COR-L47 (cell line): ENCODE data around the gene KRT71.

ENCODE experiments used
- DNase-seq: peaks from one replicate; lab custom pipeline; 2025; lab: John Stamatoyannopoulos, UW

Gene KRT71

DNA sequence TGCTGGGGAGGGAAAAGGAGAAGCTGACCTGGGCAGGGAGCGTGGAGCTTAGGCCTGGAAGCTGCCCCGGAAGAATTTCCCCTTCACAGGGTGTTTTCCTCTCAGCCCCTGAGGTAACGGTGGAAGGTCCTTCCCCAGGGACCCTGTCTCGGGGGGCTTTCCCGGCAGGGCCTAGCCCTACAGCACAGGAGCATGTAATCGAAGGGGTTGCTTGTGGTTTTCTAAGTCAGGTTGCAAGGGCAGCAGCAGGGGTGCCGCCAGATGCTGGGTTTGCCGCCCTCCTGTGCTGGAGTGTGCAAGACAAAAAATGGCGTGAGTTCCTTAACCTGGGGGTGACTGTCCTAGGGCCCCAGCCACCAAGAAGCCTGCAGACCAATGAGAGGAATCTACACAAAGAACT, 22.3 kb upstream of the KRT71 start:
- no peak for DNase-seq

DNA sequence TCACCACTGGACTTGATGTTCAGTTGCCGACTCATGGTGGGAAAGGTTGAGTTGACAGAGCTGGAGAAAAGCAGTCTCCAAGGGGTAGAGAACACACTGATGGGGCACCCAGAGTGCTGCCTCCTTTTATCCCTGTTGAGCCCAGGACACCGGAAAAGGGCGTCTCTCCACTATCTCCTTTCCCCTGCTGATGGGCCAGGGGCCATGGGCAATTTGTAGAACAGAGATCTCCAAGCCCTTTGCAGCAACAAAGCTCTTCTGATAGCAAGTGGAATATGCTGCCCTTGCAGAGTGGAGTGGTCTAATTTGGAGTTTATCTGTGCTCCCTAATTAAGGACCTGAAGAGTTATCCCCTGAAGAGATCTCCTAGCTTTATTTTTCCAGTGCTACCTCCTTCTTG, 20.8 kb upstream of the KRT71 start, which contains the start of gene KRT74:
KRT74 (minus strand) TSS at position 101 of the 400 bp plus-strand sequence; CDS start at position 35, 66 bp downstream.
- DNase-seq: no peak

DNA sequence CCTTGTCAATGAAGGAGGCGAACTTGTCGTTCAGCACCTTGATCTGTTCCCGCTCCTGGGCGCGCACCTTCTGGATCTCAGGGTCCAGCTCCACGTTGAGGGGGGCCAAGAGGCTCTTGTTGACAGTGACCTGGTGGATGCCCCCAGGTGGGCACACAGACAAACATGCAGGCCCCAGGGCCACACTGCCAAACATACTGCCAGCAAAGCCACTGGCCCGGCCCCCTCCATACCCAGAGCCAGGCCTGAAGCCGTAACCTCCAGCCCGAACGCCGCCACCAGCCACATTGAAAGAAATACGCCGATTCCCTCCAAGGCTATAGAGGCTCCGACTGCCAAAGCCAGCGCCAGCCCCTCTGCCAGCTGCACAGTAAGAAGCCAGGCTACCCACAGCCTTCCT, 20.4 kb upstream of the KRT71 start:
- no peak for DNase-seq

DNA sequence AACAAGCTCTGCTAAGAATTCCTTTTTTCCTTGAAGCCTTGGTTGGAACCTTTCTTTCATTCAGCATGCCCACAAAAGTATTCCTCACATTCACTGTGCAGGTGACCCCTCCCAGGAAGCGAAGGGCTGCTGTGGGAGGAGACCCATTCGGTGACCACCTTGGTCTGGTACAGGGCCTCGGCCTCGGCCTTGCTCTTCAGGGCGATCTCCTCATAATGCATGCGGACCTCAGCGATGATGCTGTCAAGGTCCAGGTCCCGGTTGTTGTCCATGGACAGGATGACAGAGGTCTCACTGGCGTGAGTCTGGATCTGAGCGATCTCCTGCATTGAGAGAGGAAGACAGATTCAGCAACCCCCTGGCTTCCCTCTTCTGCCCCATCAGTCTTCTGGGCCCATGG, 17.6 kb upstream of the KRT71 start:
- DNase-seq: no peak

DNA sequence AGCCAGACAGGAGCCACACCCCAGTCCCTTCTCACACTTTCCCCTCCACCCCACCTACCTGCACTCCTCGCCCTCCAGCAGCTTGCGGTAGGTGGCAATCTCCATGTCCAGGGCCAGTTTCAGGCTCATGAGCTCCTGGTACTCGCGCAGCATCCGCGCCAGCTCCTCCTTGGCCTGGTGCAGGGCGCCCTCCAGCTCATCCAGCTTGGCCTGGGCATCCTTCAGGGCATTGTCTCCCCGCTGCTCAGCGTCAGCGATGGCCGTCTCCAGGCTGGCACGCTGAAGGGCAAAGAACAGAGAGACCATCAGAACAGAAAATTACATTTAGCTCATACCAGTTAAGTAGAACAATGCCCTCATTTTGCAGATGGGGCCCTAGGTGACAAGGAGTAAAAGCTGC, 15.2 kb upstream of the KRT71 start:
- no peak for DNase-seq

DNA sequence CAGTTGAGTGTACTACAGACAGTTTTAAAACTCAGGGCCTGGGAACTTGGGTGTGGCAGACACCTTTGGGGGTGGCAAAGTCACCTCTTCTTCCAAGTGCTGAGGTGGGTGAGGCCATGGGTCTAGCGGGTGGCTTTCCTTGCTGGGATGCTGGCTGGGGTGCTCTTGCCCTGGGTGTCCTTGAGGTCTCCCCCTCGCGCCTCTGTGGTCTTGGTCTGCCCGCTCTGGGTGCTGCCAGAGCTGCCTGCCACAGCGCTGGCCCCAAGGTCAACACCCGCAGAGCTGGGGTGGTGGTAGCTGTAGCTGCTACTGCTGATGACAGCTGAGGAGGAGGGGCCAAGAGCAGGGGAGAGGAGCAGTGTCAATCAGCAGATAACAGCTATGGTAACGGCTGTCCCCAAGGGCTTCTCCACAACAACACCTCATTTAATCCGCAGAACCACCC, 13.9 kb upstream of the KRT71 start:
- no peak for DNase-seq

DNA sequence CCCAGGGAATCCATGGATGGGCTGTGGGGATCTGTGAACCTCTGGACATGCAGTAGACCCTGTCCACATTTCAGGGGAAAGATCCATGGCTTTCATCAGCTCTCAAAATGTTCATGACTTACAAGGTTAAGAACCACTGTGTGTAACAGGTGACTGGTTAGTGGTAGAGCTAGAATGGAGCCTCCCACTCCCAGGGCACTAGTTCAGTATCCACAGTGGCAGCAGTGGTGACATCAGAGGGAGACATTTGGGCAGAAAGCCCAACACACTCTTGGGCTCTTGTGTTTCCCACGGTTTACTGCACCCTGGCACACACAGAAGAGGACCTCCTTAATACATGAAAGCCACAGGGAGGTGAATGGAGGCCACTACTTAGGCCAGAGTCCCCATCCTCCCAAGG, 11.6 kb upstream of the KRT71 start:
- DNase-seq: no peak

DNA sequence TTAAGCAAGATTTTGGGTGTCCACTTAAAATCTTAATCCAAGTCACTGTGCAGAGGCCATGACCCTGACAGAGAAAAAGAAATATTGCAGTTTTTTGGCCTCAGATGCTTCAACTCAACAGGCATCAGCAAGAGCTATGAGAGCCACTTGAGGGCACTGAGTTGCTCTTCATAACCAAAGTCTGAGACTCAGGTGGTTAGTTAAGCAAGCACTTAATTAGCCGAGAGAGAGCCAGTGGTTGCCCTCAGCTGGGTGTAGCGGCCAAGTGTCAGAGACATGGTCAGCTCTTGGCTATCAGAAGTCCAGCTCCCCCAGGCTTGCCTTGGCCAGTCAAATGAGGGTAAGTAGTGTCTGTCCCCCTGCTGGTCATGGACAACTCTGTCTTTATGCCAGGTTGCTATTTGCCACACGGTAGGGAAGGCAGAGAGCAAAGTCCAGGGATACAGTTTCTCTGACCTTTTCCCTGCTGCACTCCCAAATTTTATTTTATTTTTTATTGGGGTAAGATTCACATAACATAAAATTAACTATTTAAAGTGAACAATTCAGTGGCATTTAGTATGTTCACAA, 9.0 kb upstream of the KRT71 start:
- no peak for DNase-seq

DNA sequence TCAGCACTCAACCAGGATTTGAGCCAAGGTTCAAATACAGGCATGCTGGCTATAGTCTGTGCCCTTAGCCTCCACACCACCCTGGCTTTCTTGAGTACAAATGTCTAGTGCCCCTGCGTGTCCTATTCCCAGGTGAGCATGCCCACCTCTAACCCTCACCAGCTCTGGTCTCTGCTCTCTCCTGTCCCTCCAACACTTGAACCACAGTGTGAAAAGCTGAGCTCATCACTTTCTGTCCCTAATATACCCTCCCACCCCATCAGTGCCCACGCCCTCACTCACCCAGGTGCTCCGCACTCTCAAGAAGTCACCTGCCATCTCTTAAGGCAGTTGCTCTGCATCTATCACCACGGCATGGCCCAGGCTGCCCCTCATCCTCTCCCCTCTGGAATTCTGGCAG, 7.0 kb upstream of the KRT71 start:
- no peak for DNase-seq

DNA sequence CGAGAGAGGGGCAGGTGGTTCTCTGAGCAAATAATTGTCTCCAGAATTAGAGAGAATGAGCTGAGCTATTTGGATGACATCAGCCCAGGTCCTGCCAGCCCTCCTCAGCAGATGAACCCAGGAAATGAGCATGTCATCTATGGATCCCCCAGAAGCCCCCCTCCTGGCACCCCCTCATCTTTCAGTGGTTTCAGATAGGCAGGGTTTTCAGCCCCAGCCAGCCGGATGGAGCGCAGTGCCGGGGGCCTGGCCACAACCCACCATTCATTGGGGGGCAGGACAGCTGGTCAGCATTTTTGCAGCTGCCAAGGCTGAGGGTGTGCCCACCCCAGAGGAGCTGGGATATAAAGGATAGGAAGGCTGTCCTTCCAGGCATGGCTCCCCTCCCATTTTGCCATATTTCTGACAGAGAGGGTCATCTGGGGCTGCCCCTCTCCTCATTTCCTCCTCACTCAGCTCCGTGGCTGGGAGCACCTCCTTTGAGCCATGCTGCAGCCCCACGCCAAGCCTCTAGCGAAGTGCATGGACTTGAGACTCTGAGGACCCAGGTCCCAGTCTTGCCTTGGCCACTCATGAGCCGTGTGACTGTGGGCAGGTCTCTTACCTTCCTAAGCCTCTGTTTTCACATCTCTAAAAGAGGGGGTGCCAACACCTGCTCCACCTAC, 6.0 kb upstream of the KRT71 start:
- no peak for DNase-seq

DNA sequence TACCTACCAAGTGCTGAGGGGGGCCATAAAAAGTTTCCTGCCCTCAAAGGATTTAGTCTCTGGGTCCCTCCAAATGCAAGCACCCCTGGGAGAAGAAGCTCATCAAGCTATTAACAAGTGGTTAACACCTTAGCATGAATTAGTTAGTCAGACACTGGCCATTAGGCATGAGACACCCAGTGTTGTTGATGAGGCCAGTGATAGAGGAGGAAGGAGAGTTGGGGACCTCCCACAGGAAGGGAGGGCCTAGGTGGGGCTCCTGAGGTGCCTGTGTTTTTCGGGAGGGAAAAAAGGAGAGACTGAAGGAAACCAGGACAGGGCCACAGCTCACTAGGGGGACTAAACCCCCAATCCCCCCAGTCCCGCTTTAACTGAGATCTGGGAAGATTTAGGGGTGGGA, 4.5 kb upstream of the KRT71 start:
- DNase-seq: no peak

DNA sequence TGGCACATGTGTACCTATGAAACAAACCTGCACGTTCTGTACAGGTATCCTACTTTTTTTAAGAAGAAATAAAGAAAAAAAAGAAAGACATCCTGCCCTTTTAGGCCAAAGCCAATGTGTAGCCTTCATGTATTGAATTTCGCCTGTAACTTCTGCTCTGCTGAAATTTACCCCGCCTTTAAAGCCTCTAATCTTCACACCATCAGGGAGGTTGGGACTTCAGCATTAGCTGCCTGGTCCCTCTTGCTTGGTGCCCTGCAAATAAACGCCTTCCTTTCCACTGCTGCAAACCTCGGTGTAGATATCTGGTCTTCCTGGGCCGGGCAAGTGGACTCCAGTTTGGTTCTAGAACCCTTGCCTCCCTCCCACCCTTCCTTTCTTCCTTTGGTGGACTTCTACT, 2.6 kb upstream of the KRT71 start:
- no peak for DNase-seq

DNA sequence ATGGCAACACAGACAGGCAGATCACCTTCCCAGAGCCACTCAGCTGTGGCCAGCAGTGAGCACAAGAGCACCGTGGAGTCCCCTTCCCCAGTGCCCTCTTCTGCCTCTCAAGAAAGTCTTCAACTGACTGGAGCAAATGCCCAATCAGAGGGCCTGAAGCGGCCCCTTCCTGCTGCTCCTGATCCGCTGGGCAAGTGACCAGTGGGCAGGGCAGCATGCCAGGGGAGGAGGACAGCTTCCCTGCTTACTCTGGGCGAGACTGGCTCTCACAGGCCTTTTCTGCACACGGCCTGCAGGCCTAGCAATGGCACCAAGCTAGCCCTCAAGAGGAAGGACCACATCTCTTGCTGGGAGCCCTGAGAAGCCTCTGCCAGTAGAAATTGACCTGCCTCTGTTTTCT, 890 bp downstream of the KRT71 start:
- DNase-seq: no peak

DNA sequence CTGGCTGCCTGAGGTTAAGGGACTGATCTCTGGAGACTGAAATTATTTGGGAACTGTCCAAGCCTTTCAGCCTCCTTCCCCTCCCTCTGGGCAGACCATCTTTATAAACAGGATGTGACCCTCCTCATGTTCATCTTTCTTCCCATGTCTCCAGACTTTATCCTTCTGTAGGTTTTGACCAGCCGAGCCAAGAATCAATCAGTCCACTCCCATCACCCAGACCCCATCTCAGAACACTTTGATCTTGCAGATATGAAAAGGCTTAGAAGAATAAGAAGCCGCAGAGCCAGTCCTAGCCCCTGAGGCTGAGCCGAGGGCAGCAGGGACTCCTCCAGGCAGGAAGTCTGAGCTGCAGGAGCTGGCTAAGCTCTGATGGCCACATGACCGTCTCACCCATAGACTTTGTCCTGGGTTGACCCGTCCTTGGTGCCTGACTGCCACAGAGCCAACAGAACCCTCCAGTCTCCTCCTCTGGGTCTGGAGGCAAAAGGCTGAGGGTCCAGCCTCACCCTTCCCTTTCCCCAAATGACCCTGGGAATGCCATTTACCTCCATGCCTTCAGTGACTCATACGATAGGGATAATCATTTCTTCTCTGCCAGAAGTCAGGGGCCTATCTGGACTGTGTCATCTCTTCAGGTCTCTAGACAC, 1.6 kb downstream of the KRT71 start:
- DNase-seq: no peak

DNA sequence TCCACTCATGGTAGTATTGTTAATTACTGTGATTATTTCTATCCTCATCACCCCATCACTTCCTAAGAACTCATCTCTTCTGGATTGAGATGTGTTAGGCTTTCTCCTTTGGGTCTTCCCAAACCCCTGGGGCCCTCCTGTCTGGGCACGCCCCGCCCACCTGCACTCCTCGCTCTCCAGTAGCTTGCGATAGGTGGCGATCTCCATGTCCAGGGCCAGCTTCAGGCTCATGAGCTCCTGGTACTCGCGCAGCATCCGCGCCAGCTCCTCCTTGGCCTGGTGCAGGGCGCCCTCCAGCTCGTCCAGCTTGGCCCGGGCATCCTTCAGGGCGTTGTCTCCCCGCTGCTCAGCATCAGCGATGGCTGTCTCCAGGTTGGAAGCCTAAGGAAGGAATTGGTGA, 6.8 kb downstream of the KRT71 start:
- DNase-seq: no peak

DNA sequence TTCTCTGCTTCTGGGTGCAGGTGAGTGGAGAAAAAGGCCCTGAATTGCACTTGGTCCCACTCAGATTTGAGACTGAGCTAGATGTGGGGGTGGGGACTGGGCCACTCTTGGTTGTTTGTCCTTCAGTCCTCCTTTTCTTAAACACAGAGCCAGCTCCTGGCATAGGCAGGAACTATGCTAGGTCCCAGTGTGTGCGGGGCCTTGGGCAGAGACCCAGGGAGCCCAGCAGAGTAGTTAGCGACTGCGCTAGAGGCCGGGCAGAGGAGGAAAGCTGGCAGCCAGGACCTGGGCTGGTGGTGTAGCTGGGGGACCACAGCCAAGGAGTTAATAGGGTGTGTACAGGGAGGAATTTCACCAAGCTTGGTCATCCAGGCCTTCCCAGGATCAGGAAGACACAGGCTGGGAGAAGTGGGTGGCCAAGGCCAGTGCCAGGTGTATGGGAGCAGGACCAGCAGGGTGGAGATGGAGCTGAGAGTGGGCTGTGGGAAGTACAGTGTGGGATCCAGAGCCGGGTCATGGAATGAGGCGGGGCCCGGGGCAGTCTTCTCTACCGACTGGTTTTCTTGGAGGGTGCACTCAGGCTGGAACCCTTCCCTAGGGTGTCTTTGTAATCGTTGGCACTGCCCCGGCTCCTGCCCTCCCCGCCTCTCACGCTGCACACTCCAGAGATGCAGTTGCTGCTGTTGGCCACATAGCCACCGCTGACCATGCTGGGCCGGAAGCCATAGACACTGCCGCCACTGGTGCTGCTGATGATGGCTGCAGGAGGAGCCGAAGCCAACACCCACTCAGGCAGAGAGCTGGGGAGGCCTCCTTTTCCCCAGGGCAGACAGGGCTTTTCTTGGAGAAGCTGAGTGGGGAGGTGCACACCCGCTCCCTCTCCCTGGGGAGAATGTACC, 8.7 kb downstream of the KRT71 start:
- DNase-seq: no peak

DNA sequence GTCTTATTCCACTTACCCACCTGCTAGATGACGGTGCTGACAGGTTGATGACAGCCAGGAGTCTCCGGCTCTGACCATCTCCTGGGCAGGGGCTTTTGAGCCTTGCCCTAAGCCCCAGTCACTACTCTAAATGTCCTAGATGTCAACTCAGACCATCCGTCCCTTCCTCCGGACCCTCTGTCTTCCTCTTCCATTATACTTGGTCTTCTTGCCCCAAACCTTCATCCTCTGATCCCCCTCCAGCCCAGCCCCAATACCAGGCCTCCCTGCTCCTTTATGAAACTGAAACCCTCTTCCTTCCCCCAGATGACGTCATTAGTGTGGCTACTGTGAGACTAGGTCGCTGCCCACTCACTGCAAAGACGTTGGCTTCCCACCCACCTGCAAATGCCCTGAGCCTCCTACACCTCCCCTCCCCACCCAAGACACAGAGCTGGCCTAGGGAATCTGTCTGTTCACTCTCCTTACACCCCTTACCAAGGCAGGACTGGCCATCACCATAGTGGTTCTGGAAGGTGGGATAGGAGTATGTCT, 10.1 kb downstream of the KRT71 start:
- DNase-seq: no peak

DNA sequence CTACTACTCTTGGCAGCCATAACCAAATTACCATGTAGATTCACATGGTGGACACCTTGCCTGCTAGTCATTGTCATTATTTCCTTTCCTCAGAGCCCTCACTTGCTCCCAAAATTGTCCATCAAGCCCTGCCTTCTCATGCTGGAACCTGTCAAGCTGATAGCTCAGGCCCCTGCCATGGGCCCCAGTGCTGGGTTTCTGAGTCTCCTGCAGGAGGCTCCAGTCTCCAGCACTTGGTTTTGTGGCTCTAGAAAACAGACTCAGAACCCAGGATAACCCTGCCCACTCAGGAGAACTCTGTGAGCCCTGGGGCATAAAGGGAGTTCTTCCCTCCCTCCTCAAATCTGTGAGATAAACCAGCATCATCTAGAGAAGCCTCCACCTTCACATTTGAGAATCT, 10.8 kb downstream of the KRT71 start:
- DNase-seq: no peak

DNA sequence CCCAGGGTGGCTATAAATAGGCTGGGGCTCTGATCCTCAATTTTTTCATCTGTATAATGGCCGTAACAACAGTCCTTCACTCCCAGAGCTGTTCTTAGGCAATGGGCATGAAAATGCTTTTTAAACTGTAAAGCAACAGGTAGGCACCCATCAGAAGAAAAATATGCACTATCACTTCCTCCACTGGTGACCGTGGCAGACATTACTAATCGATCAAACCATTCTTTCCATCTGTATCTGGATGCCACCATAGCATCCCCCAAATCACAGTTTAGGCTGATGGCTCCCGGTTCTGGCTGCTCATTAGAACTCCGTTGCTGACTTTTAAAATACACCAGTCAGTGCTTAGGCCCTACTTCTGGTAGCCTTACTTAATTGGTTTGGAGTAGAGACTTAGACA, 11.2 kb downstream of the KRT71 start:
- DNase-seq: no peak

DNA sequence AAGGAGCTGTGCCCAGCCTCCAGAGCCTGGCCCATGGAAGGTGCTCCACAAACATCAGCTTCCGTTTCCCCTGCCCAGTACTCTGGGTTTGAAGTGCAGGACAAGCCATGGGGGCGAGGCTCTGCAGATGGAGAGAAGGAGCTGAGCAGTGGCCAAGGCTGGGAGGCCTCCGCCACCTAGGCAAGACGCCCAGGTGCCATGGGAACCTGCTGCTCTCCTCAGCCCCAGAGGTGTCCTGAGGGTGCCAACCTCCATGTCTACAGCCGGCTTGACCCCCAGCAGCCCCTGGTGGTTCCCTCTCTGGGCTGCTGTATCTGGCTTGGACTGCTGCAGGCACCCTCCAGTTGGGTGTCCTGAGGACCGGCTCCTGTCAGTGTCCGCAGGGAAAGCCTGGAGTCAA, 12.4 kb downstream of the KRT71 start:
- no peak for DNase-seq

DNA sequence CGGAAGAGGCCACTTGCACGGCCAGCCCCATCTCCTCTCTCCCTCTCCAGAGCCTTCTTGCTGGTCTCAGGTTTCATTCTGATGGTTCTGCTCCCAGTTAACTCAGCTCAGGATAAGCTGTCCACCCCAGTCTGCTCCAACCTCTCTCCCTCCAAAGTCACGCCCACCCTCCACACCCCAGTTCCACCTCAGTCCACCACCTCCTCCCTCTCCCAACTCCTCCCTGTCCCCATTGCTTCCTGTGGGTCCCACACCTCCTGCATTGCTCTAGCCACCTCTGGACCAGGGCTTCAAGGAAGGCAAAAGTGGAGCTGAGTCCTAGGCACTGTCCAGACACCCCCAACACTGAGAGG, 13.1 kb downstream of the KRT71 start:
- no peak for DNase-seq

DNA sequence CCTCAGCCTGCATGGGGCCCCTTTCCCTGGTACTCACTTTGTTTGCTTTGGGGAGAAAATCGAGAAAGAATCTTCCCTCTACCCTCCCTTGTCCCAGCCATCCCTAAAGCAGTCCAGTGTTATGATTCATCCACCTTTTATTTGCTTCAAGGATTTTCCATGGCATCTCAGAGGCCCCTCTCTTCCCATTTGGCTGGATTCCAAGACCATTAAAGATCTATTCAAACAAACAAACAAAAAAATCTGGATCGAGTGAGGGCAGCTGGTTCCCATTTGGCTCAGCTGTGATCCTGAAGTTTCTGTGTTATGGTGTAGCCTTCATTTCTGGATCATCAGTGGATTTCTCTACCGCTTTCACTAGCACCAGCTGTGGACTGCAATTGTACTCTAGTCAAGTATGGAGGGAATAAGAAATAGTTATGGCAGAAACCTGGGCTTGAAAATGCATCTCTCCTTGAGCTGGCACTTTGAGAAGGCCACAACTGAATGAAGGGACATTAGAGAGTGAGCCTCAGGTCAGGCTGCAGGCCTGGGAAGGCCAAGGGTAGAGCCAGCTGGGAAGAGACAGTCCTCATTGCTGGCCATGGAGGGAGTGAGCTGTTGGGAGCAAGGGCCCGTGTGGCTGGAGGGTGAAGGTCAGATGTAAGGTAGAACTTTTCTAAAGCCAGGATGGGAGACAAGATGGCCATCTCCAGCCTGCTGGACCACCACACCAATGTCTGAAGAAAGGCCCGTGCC, 13.7 kb downstream of the KRT71 start:
- peak; percentile 86 for DNase-seq
